GM19328 (cell line): ENCODE results near the gene MSANTD7.
A peak's percentile ranks its signal among the peaks of the same experiment; 100 is the strongest.
"Not testable (repeated sequence)": the region's sequence is repeated elsewhere in the genome, so short reads cannot be mapped to it uniquely, and the experiment has no call there.

Experiments used
- ATAC-seq: cut with Tn5 transposase; IDR thresholded peaks from one replicate; pipeline ENCODE4 v1.9.1; 2021; ENCODE audit warnings: mild to moderate bottlenecking, moderate library complexity; ENCODE audit not compliant: unreplicated experiment

Gene MSANTD7

GRCh38 chr10:14837003-14837756, 926 bp upstream of the MSANTD7 start:
- no peak for ATAC-seq

DNA sequence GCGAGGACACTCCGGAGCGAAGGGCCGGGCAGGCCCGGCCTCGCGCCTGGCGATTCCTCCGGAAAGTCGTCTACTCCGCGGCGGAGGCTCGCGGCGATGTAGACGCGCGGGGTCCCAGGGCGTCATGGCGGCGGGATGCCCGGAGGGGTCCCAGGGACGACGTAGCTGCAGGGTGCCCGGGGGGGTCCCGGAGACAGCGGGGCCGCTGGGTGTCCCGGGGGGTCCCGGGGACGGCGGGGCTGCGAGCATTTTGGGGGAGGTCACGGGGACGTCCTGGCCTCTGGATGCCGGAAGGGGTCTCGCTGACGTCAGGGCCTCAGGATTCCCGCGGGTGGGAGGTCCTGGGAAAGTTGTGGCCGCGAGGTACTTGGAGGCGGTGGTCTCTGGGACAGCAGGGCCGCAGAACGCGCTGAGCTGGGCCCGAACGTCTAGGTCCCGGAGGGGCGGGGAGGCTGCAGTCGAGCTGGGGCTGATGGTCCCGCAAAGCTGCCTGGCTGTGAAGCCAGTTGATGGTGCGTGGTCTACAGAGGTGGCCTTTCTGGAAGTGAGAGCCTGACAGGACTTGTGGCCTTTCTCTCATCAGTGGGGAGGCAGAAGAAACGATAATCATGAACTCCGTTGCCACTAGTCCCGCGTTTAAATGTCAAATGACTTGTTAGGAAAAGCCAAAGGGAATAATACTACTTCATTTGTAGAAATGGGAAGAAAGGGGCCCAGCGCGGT, 637 bp downstream of the MSANTD7 start:
- ATAC-seq, result no peak

- no peak for ATAC-seq
Observed at GRCh38 chr10:14839305-14839695, 1.2 kb downstream of the MSANTD7 start.

GRCh38 chr10:14840178-14840577, 2.1 kb downstream of the MSANTD7 start:
- ATAC-seq, result no peak

DNA sequence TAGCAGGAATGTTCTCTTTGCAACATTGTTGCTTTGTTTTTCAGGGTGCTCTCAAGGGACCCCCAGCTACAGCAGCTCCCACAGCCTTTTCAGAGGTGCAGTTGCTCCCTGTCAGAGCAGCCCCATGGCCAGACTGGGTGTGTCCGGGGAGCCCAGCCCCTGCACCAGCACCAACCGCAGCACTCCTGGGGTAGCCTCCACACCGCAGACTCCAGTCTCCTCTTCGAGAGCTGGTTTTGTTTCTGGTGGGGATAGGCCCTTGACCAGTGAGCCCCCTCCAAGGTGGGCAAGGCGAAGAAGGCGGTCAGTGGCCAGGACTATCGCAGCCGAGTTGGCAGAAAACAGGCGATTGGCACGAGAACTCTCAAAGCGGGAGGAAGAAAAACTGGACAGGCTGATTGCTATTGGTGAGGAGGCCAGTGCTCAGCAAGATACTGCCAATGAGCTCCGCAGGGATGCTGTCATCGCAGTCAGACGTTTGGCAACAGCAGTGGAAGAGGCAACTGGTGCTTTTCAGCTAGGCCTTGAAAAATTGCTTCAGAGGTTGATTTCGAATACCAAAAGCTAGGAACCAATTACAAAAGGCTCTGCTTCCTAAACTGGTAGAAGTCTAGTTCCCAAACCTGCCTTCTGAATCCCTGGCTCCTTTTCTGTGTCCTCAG, 5.4 kb downstream of the MSANTD7 start:
- ATAC-seq, result no peak

- no peak for ATAC-seq
Observed at GRCh38 chr10:14844948-14845347, 6.8 kb downstream of the MSANTD7 start.

- no peak for ATAC-seq
Observed at GRCh38 chr10:14852236-14852635, 14.1 kb downstream of the MSANTD7 start.

- no peak for ATAC-seq
Observed at GRCh38 chr10:14855453-14855852, 17.3 kb downstream of the MSANTD7 start.

DNA sequence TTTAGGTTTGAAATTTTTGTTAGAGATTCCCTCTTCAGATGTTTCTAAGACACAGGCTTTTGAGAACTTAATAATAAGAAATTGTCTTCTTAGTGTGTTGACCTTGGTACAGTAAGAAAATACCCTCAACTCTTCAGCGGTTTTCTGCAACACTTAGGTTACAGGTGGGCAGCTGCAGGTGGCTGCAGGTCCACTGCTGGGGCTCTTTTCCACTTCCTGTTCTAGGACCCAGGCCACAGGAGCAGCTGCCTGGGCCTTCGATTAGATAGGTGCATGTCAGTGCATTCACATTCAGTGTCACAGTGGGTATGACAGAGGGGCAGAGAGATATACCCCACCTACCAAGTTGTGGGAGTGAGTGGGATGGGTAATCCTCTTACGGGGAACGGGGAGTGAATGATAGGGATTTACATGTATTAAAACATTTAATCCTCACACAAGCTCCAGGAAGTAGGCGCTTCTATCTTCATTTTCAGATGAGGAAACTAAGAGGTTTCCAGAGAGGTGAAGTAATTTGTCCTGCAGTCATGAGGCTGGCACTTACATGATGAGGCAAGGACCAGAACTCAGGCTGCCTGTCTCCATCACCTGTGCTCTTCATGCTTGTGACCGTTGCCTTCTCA, 20.3 kb downstream of the MSANTD7 start:
- no peak for ATAC-seq

DNA sequence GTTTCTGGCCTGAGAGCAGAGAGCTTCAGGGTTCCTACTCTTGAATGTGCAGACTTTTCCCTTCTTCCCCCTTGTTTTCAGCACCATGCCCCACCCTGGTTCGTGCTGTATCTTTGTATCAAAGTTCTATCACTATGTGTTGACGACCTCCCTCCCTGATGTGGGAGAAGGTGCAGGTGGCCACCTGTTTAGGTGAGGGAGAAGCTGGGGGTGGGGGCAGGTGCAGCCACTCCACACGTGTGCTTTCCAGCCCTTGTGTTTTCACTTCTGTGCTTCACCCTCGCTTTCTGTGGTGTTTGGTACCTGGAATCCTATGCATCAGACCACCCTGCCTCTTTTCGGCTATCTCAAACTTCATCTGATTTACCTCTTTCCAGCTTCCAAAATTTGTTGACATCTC, 20.9 kb downstream of the MSANTD7 start:
- ATAC-seq, result no peak

DNA sequence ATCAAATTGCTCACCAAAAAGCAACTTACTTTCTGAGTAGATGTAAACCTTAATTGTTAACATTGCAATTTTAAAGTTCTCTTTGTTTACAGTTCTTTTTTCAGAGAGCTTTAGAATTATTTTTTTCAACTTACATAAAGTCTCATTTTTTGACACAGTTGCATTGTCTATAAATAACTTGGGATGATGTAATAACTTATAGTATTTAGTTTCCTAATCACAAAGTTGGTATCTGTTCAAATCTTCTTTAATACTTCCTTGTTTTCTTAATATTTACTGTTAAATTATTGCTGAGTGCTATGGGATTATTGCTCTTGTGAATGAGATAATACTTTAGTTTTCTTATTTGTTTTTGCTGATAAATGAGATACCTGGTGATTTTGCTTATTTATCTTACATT, 21.7 kb downstream of the MSANTD7 start:
- ATAC-seq, result no peak

GRCh38 chr10:14860791-14861190, 22.7 kb downstream of the MSANTD7 start:
- ATAC-seq, result no peak

- ATAC-seq, result not testable (repeated sequence)
Observed at GRCh38 chr10:14864466-14864865, 26.4 kb downstream of the MSANTD7 start.

GRCh38 chr10:14864871-14865270, 26.8 kb downstream of the MSANTD7 start:
- ATAC-seq, result not testable (repeated sequence)

DNA sequence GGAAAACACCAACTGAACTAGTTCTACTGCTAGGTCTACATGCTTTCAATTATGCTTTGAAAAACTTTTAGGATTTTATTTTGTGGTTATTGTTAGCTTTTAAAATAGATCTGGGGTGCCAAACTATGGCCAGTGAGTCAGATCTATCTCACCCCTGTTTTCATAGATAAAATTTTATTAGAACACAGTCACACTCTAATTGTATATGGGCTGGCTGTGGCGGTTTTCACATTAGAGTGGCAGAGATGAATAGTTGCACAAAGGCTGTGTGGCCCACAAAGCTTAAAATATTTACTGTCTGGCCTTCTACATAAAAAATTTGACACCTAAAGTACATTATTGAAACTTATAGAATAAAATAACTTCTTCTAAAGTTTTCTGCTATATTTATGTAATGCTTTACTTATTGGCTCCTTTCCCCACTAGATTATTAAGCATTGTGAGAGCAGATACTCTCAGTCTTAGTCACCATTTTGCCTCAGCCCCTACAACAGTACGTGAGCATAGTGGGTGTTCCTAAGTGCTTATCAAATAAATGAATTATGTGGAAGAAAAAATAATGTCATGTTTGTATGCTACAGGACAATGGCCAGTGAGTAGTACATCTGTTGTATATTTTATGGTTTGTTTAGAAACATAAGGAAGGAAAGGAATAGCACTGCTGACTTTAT, 35.1 kb downstream of the MSANTD7 start:
- no peak for ATAC-seq

GRCh38 chr10:14875941-14876340, 37.8 kb downstream of the MSANTD7 start:
- no peak for ATAC-seq

DNA sequence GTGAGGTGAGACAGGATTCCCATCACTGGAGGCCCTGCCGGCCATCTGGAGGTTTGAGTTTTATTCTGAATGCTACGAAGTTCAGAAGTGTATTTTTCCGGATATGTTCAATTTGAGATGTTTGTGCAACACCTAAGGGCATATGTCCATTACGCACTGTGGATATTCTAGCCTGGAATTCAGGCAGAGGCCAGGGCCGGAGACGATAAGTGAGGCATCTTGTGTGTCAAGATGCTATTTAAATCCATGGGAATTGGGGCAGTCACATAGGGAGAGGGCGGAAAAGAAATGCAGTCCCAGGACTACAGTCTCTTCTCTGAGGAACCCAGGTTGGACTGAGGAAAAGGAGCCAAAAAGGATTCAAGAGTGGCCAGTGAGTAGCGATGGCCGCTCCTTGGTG, 38.7 kb downstream of the MSANTD7 start:
- no peak for ATAC-seq

- peak; percentile 91 for ATAC-seq
Observed at GRCh38 chr10:14878266-14879123, 40.4 kb downstream of the MSANTD7 start, which contains the start of gene SUV39H2. SUV39H2 (plus strand) TSS chr10:14878866; CDS start chr10:14878889, 23 bp downstream.

DNA sequence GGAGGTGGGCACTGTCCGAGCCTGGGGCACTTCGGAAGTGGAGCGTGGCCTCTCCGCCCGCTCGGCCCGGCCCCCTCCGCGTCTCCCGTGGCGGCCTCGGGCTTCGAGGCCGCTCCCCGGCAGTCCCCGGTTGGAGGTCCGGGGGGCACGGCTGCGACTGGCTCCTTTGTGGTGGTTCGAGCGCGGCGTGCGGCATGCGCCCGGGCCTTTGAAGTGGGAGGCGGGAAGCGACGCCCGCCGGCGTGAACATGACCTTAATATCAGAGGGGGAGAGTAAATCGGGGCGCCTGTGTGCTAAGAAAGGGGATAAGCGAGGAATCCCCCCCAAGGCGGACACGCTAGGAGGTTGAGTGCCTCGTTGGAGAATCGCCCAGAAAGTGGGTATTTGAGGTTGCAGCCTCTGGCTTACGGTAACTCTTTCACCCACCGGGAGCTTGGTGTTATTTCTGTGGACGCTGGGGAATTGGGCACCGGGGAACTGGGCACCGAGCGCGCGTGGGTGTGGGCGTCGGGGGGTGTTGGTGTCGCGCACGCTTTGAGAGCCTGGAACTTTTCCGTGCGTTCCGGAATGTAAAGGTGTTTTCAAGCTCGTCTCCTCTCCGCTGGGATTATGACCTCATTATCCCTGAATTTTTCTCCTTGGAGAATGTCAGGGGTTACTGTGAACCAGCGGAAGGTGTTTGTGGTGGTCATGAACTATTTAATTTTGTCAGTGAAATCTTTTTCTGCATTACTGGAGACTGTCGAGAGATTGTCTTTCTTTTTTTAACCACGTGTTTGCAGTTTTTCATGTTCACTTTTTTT, 41.2 kb downstream of the MSANTD7 start:
- ATAC-seq, result peak; percentile 28
